Loucy (cell line): ENCODE data around the gene POU2AF2.

Source experiments
- H2AFZ ChIP-seq: fragments of 200-600 bp; sonication (generic); 2 replicates; pipeline ENCODE4 v1.6.0; 2016; ENCODE audit warnings: antibody characterized with exemption, mild to moderate bottlenecking, low read length, moderate library complexity
- H3F3A ChIP-seq: fragments of 200-600 bp; 2 replicates; pipeline ENCODE4 v1.6.0; 2016; ENCODE audit warnings: antibody characterized with exemption, low read depth, mild to moderate bottlenecking
- H3K27me3 ChIP-seq: fragments of 200-600 bp; sonication (generic); 2 replicates; pipeline ENCODE4 v1.6.1; 2014; ENCODE audit warnings: low read length, mild to moderate bottlenecking; ENCODE audit not compliant: insufficient read depth, poor library complexity, severe bottlenecking
- H3K36me3 ChIP-seq: fragments of 200-600 bp; sonication (generic); 2 replicates; pipeline ENCODE4 v1.6.1; 2016; ENCODE audit warnings: low read length; ENCODE audit not compliant: insufficient read depth
- H3K4me1 ChIP-seq: fragments of 200-600 bp; sonication (generic); 2 replicates; pipeline ENCODE4 v1.5.1; 2014; ENCODE audit warnings: low read length, mild to moderate bottlenecking; ENCODE audit not compliant: insufficient read depth, poor library complexity, severe bottlenecking
- H3K4me2 ChIP-seq: fragments of 200-600 bp; sonication (generic); 2 replicates; pipeline ENCODE4 v1.6.0; 2014; ENCODE audit warnings: antibody characterized with exemption, low read length, low read depth, mild to moderate bottlenecking; ENCODE audit not compliant: poor library complexity, severe bottlenecking
- H3K4me3 ChIP-seq: fragments of 200-600 bp; sonication (generic); 2 replicates; pipeline ENCODE4 v1.5.1; 2014; ENCODE audit warnings: low read length, mild to moderate bottlenecking, mixed read lengths; ENCODE audit not compliant: poor library complexity, severe bottlenecking
- H3K79me2 ChIP-seq: fragments of 200-600 bp; sonication (generic); 2 replicates; pipeline ENCODE4 v1.6.1; 2014; ENCODE audit warnings: low read length; ENCODE audit not compliant: insufficient read depth
- H3K9ac ChIP-seq: fragments of 200-600 bp; sonication (generic); 2 replicates; pipeline ENCODE4 v1.6.0; 2014; ENCODE audit warnings: mild to moderate bottlenecking, low read depth, low read length, moderate library complexity; ENCODE audit not compliant: poor library complexity, severe bottlenecking
- H3K9me2 ChIP-seq: fragments of 200-600 bp; sonication (generic); replicated peaks from 2 replicates; pipeline ENCODE4 v1.6.1; 2016; ENCODE audit warnings: low read depth, low read length, mixed read lengths
- H3K9me3 ChIP-seq: fragments of 200-600 bp; sonication (generic); 2 replicates; pipeline ENCODE4 v1.6.1; 2014; ENCODE audit warnings: mild to moderate bottlenecking, antibody characterized with exemption, low read length, low read depth; ENCODE audit not compliant: insufficient read depth
- H4K20me1 ChIP-seq: fragments of 200-600 bp; sonication (generic); 2 replicates; pipeline ENCODE4 v1.6.0; 2014; ENCODE audit warnings: antibody characterized with exemption, low read length, mild to moderate bottlenecking; ENCODE audit not compliant: insufficient read depth, poor library complexity, severe bottlenecking
- EZH2phosphoT487 ChIP-seq: fragments of 200-600 bp; IDR thresholded peaks from 2 replicates; pipeline ENCODE4 v1.6.1; 2018; ENCODE audit warnings: antibody characterized with exemption, mild to moderate bottlenecking, moderate library complexity, borderline replicate concordance
- TF ChIP-seq, protein P1 (sequence below): fragments of 200-600 bp; sonication (generic); conservative IDR thresholded peaks from 2 replicates; pipeline ENCODE4 v1.5.1; 2014; ENCODE audit warnings: mild to moderate bottlenecking, antibody characterized with exemption, low read length

The POU2AF2 gene

DNA sequence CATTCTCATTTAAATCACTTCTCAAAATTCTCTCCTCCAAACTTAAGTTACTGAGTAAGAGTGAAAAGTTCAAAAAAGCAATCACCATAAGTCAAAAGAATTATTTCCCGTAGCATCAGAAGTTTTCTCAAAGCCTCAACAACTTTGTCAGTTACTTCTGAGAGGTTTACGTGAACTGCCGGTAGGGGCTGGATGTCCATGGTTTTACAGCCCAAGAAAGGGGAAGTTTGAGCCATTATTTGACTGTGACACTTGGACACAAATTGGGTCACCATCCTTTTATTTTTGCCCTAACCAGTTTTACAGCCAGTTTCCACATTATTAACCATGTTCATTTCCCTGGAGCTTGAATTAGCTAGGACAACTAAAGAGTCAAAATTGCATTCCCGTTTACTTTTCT lies 60.4 kb downstream of the POU2AF2 start:
- H3F3A ChIP-seq: no peaks in the 10 kb centered on the region
- H3K27me3 ChIP-seq: no peaks in the 10 kb centered on the region
- no peak overlapping the region for H3K4me3 ChIP-seq
- no peak overlapping the region for H2AFZ ChIP-seq
- H3K9me2 ChIP-seq: no peaks in the 10 kb centered on the region
- H3K36me3 ChIP-seq: no peaks in the 10 kb centered on the region
- H3K4me2 ChIP-seq: no peak overlapping the region
- TF ChIP-seq, protein P1, sequence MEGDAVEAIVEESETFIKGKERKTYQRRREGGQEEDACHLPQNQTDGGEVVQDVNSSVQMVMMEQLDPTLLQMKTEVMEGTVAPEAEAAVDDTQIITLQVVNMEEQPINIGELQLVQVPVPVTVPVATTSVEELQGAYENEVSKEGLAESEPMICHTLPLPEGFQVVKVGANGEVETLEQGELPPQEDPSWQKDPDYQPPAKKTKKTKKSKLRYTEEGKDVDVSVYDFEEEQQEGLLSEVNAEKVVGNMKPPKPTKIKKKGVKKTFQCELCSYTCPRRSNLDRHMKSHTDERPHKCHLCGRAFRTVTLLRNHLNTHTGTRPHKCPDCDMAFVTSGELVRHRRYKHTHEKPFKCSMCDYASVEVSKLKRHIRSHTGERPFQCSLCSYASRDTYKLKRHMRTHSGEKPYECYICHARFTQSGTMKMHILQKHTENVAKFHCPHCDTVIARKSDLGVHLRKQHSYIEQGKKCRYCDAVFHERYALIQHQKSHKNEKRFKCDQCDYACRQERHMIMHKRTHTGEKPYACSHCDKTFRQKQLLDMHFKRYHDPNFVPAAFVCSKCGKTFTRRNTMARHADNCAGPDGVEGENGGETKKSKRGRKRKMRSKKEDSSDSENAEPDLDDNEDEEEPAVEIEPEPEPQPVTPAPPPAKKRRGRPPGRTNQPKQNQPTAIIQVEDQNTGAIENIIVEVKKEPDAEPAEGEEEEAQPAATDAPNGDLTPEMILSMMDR: no peak
- no peak for TF ChIP-seq EZH2phosphoT487
- no peaks in the 10 kb centered on the region for H3K79me2 ChIP-seq
- H3K9ac ChIP-seq: no peak overlapping the region
- no peaks in the 10 kb centered on the region for H3K4me1 ChIP-seq
- no peaks in the 10 kb centered on the region for H4K20me1 ChIP-seq
- no peaks in the 10 kb centered on the region for H3K9me3 ChIP-seq

DNA sequence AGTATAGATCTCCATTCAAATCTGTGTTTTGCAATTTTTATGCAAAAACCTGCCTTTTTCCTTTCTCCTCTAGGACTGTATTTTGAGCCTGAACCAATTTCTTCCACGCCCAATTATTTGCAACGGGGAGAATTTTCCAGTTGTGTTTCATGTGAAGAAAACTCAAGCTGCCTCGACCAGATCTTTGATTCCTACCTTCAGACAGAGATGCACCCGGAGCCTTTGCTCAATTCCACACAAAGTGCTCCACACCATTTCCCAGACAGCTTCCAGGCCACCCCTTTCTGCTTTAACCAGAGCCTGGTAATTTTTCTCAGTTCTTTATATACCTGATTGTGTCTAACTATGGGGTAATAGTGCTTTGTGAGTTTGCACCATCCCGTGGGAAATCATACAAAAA lies 60.8 kb downstream of the POU2AF2 start:
- Histone ChIP-seq H3K4me1 (no peaks in the 10 kb centered on the region), H3K9me2 (no peaks in the 10 kb centered on the region), H3K36me3 (no peaks in the 10 kb centered on the region), H3K27me3 (no peaks in the 10 kb centered on the region), H3K4me3 (no peak overlapping the region), H3K4me2 (no peak overlapping the region), H3K9me3 (no peaks in the 10 kb centered on the region), H4K20me1 (no peaks in the 10 kb centered on the region), H3K9ac (no peak overlapping the region), H3K79me2 (no peaks in the 10 kb centered on the region), H2AFZ (no peak overlapping the region), H3F3A (no peaks in the 10 kb centered on the region)
- TF ChIP-seq, protein P1: no peak
- no peak for TF ChIP-seq EZH2phosphoT487

DNA sequence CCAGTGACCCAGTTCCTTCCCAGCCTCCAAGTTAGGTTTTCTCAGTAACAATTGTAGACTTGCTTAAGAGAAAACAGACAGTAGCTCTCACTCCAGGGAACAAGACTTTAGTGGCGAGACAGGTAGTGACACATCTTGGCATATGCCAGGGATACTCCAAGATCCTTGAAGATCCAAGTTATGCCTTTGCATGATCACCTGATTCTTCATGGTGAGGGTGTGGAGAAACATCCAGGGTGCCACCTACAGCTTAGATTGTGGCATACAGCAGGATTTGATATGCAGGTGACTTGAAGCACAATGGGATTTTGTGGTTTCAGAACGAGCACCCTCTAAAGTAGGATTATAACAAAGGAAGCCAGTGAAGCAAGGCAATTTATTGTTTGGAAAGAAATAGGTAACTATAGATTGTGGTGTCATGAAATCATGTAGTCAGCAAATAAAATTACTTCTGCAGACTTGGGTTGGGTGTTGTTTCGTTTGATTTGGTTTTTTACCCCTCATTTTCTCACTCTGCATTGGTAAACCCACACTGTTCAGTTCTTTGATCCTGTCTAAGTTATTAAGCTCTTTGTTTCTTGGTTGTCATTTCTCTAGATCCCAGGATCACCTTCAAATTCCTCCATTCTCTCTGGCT lies 62.1 kb downstream of the POU2AF2 start:
- Histone ChIP-seq H3F3A (no peaks in the 10 kb centered on the region), H3K9me2 (no peaks in the 10 kb centered on the region), H3K4me1 (no peaks in the 10 kb centered on the region), H2AFZ (no peak overlapping the region), H3K4me2 (no peak overlapping the region), H3K36me3 (no peaks in the 10 kb centered on the region), H3K9ac (no peak overlapping the region), H3K4me3 (no peak overlapping the region), H3K79me2 (no peaks in the 10 kb centered on the region), H4K20me1 (no peaks in the 10 kb centered on the region), H3K27me3 (no peaks in the 10 kb centered on the region), H3K9me3 (no peaks in the 10 kb centered on the region)
- TF ChIP-seq EZH2phosphoT487: no peak
- TF ChIP-seq, protein P1: peak; percentile 25; the same call in 1 of the 2 replicates
